CD4-positive, CD25-positive, alpha-beta regulatory T cell (primary cell): ENCODE results near the gene MAD2L1BP. TPM values are rescaled to one million over a fixed set of nuclear protein-coding genes. Genes with fewer than 3 reads are reported as not detected.

Experiments used
- ATAC-seq, 2 donors: fragments of 150-1000 bp; cut with Tn5 transposase; one replicate each; pipeline ENCODE4 v1.10.0; 2021; ENCODE audit warnings: low read depth in 2 of 2, moderate number of reproducible peaks in 2 of 2, moderate library complexity in 1 of 2
- DNase-seq, 3 donors: peaks; one replicate each; pipeline versions ENCODE4 v3.0.0 to v3.0.0-alpha.2; 2012 to 2022; ENCODE audit warnings: mixed read lengths in 1 of 3
- H3K27ac ChIP-seq: one replicate; pipeline ENCODE4 v1.7.0; 2013; ENCODE audit warnings: mild to moderate bottlenecking, low read length; ENCODE audit not compliant: insufficient read depth, poor library complexity, severe bottlenecking
- H3K27me3 ChIP-seq: one replicate; pipeline ENCODE4 v1.7.0; 2013; ENCODE audit warnings: low read length; ENCODE audit not compliant: control insufficient read depth, insufficient read depth
- H3K36me3 ChIP-seq: one replicate; pipeline ENCODE4 v1.7.0; 2013; ENCODE audit warnings: mild to moderate bottlenecking, low read length, moderate library complexity; ENCODE audit not compliant: control insufficient read depth, insufficient read depth
- H3K4me1 ChIP-seq: 2 replicates; pipeline ENCODE4 v1.7.0; 2013; ENCODE audit warnings: mild to moderate bottlenecking, low read length; ENCODE audit not compliant: insufficient read depth, control insufficient read depth, poor library complexity, severe bottlenecking
- H3K4me3 ChIP-seq: one replicate; pipeline ENCODE4 v1.7.0; 2013; ENCODE audit warnings: low read depth, mild to moderate bottlenecking, low read length, moderate library complexity
- H3K9me3 ChIP-seq, 2 experiments: 1 replicate in 1 of 2; 2 replicates in 1 of 2; pipeline ENCODE4 v1.7.0; 2013; ENCODE audit warnings: low read length in 2 of 2, mild to moderate bottlenecking in 1 of 2, moderate library complexity in 1 of 2; ENCODE audit not compliant: control insufficient read depth in 2 of 2
- H3K27ac Mint-ChIP-seq, 3 donors: one replicate each; pipeline ENCODE4 v1.8.0; 2020 to 2022; ENCODE audit warnings: mild to moderate bottlenecking in 3 of 3, mixed read lengths in 3 of 3, moderate library complexity in 2 of 3
- H3K27me3 Mint-ChIP-seq: one replicate; pipeline ENCODE4 v1.8.0; 2022; ENCODE audit warnings: mild to moderate bottlenecking, mixed read lengths
- H3K36me3 Mint-ChIP-seq: one replicate; pipeline ENCODE4 v1.8.0; 2020; ENCODE audit warnings: mixed read lengths
- H3K4me1 Mint-ChIP-seq, 4 donors: one replicate each; pipeline ENCODE4 v1.8.0; 2020 to 2022; ENCODE audit warnings: mixed read lengths in 4 of 4, mild to moderate bottlenecking in 1 of 4
- H3K4me3 Mint-ChIP-seq, 4 donors: one replicate each; pipeline ENCODE4 v1.8.0; 2020 to 2022; ENCODE audit warnings: mild to moderate bottlenecking in 4 of 4, mixed read lengths in 4 of 4, moderate library complexity in 3 of 4
- H3K9me3 Mint-ChIP-seq, 7 donors: one replicate each; pipeline ENCODE4 v1.8.0; 2020 to 2022; ENCODE audit warnings: mixed read lengths in 7 of 7, mild to moderate bottlenecking in 3 of 7, moderate library complexity in 2 of 7
- polyA plus RNA-seq, 4 donors: library from polyadenylated mRNA; unstranded; fragments of 300-500 nt; fragmentation: Illumina TruSeq; gene quantifications; one replicate each; pipeline ENCODE4 v1.2.3, GENCODE V29; 2021
- total RNA-seq: library from RNA; stranded (reverse); gene quantifications from one replicate; pipeline ENCODE4 v1.2.3, GENCODE V29; 2022

Gene MAD2L1BP
- total and polyA plus RNA-seq, 5 donors from 2014 or later: 24.8 to 38.6 (median 29.7) TPM

- ATAC-seq (peak in 1 of 2 donors; percentile 22), DNase-seq (peak; percentile 36 to 74 (median 49))
- Histone ChIP-seq H3K4me3 (no peak overlapping the region), H3K36me3 (peaks cover 58% of the 10 kb centered on the region), H3K4me1 (no peaks in the 10 kb centered on the region), H3K27me3 (no peaks in the 10 kb centered on the region), H3K27ac (no peak overlapping the region), H3K9me3 (no peaks in the 10 kb centered on the region)
- H3K4me3 Mint-ChIP-seq: no peak overlapping the region
- peaks cover 28% of the 10 kb centered on the region for H3K36me3 Mint-ChIP-seq
- H3K27me3 Mint-ChIP-seq: no peaks in the 10 kb centered on the region
- no peaks in the 10 kb centered on the region for H3K9me3 Mint-ChIP-seq
- H3K27ac Mint-ChIP-seq: peak overlapping the region in 2 of 3 donors; percentile 33 to 70
- peaks cover 2 to 12% (median 8%) of the 10 kb centered on the region in 4 donors for H3K4me1 Mint-ChIP-seq
Measured at GRCh38 chr6:43608310-43608763, 27.3 kb upstream of the MAD2L1BP start.

GRCh38 chr6:43608807-43609206, 26.8 kb upstream of the MAD2L1BP start:
- H3K27me3 Mint-ChIP-seq: no peaks in the 10 kb centered on the region
- no peak overlapping the region for H3K27ac ChIP-seq
- H3K4me3 ChIP-seq: no peak overlapping the region
- peaks cover 2 to 12% (median 8%) of the 10 kb centered on the region in 4 donors for H3K4me1 Mint-ChIP-seq
- no peak for ATAC-seq
- no peaks in the 10 kb centered on the region for H3K9me3 ChIP-seq
- H3K27me3 ChIP-seq: no peaks in the 10 kb centered on the region
- no peaks in the 10 kb centered on the region for H3K4me1 ChIP-seq
- peaks cover 58% of the 10 kb centered on the region for H3K36me3 ChIP-seq
- H3K9me3 Mint-ChIP-seq: no peaks in the 10 kb centered on the region
- H3K36me3 Mint-ChIP-seq: peaks cover 28% of the 10 kb centered on the region
- no peak for DNase-seq
- no peak overlapping the region for H3K4me3 Mint-ChIP-seq
- H3K27ac Mint-ChIP-seq: no peak overlapping the region

DNA sequence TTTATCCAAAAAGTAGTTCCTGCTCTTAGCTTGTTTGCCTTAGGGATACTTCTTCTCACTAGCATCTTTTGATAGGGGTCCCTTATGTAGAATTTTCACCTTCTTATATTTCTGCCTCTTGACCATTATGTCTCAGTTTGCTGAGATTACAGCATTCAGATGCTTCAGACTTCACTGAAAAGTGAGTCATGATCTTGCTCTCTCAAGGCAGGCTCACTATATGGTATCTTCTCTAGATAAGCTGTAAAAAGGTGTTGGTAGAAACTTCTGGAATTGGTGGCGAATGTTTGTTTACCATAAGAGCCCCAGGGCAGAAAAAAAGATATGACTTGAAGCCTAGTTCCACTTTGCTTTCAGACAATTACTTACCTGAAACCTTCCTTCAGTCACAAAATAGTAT, 26.2 kb upstream of the MAD2L1BP start:
- H3K27me3 Mint-ChIP-seq: no peaks in the 10 kb centered on the region
- DNase-seq (no peak), ATAC-seq (no peak)
- no peak overlapping the region for H3K4me3 ChIP-seq
- H3K36me3 ChIP-seq: peaks cover 58% of the 10 kb centered on the region
- peaks cover 28% of the 10 kb centered on the region for H3K36me3 Mint-ChIP-seq
- no peaks in the 10 kb centered on the region for H3K9me3 ChIP-seq
- H3K4me1 Mint-ChIP-seq: peaks cover 2 to 12% (median 8%) of the 10 kb centered on the region in 4 donors
- no peaks in the 10 kb centered on the region for H3K27me3 ChIP-seq
- no peaks in the 10 kb centered on the region for H3K9me3 Mint-ChIP-seq
- no peak overlapping the region for H3K4me3 Mint-ChIP-seq
- H3K27ac ChIP-seq: no peak overlapping the region
- no peaks in the 10 kb centered on the region for H3K4me1 ChIP-seq
- no peak overlapping the region for H3K27ac Mint-ChIP-seq

- no peak for ATAC-seq
- H3K4me3 Mint-ChIP-seq: no peak overlapping the region
- H3K4me1 Mint-ChIP-seq: peaks cover 2 to 12% (median 6%) of the 10 kb centered on the region in 4 donors
- Histone ChIP-seq H3K27ac (no peak overlapping the region), H3K27me3 (no peaks in the 10 kb centered on the region), H3K9me3 (no peaks in the 10 kb centered on the region), H3K4me3 (no peak overlapping the region), H3K4me1 (no peaks in the 10 kb centered on the region), H3K36me3 (peaks cover 54% of the 10 kb centered on the region)
- H3K9me3 Mint-ChIP-seq: no peaks in the 10 kb centered on the region
- H3K27me3 Mint-ChIP-seq: no peaks in the 10 kb centered on the region
- DNase-seq: no peak
- H3K27ac Mint-ChIP-seq: peak overlapping the region in 1 of 3 donors; percentile 32
- H3K36me3 Mint-ChIP-seq: peaks cover 23% of the 10 kb centered on the region
Measured at GRCh38 chr6:43610431-43610830, 25.2 kb upstream of the MAD2L1BP start.

DNA sequence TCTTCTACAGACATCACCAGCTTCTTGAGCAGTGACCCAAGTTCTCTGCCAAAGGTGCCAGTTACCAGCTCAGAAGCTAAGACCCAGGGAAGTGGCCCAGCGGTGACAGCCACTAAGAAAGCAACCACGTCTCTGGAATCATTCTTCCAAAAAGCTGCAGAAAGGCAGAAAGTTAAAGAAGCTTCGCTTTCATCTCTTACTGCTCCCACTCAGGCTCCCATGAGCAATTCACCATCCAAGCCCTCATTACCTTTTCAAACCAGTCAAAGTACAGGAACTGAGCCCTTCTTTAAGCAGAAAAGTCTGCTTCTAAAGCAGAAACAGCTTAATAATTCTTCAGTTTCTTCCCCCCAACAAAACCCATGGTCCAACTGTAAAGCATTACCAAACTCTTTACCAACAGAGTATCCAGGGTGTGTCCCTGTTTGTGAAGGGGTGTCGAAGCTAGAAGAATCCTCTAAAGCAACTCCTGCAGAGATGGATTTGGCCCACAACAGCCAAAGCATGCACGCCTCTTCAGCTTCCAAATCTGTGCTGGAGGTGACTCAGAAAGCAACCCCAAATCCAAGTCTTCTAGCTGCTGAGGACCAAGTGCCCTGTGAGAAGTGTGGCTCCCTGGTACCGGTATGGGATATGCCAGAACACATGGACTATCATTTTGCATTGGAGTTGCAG, 21.8 kb upstream of the MAD2L1BP start:
- H3K36me3 ChIP-seq: peaks cover 40% of the 10 kb centered on the region
- H3K4me1 ChIP-seq: no peaks in the 10 kb centered on the region
- Mint-ChIP-seq H3K9me3 (no peaks in the 10 kb centered on the region), H3K4me1 (peaks cover 0 to 4% (median 1%) of the 10 kb centered on the region in 4 donors), H3K27ac (peak overlapping the region in 1 of 3 donors; percentile 47), H3K36me3 (peaks cover 22% of the 10 kb centered on the region), H3K4me3 (no peak overlapping the region), H3K27me3 (no peaks in the 10 kb centered on the region)
- H3K27me3 ChIP-seq: no peaks in the 10 kb centered on the region
- no peaks in the 10 kb centered on the region for H3K9me3 ChIP-seq
- ATAC-seq (no peak), DNase-seq (no peak)
- H3K4me3 ChIP-seq: no peak overlapping the region
- H3K27ac ChIP-seq: no peak overlapping the region

- Histone ChIP-seq H3K4me1 (no peaks in the 10 kb centered on the region), H3K27me3 (no peaks in the 10 kb centered on the region), H3K27ac (no peak overlapping the region), H3K36me3 (peaks cover 40% of the 10 kb centered on the region), H3K9me3 (no peaks in the 10 kb centered on the region), H3K4me3 (no peak overlapping the region)
- Mint-ChIP-seq H3K4me3 (no peak overlapping the region), H3K27me3 (no peaks in the 10 kb centered on the region), H3K36me3 (peaks cover 22% of the 10 kb centered on the region), H3K9me3 (no peaks in the 10 kb centered on the region), H3K27ac (peak overlapping the region in 1 of 3 donors; percentile 47), H3K4me1 (peaks cover 0 to under 1% (median under 1%) of the 10 kb centered on the region in 4 donors)
- DNase-seq (no peak), ATAC-seq (no peak)
Measured at GRCh38 chr6:43614396-43614730, 21.3 kb upstream of the MAD2L1BP start.

DNA sequence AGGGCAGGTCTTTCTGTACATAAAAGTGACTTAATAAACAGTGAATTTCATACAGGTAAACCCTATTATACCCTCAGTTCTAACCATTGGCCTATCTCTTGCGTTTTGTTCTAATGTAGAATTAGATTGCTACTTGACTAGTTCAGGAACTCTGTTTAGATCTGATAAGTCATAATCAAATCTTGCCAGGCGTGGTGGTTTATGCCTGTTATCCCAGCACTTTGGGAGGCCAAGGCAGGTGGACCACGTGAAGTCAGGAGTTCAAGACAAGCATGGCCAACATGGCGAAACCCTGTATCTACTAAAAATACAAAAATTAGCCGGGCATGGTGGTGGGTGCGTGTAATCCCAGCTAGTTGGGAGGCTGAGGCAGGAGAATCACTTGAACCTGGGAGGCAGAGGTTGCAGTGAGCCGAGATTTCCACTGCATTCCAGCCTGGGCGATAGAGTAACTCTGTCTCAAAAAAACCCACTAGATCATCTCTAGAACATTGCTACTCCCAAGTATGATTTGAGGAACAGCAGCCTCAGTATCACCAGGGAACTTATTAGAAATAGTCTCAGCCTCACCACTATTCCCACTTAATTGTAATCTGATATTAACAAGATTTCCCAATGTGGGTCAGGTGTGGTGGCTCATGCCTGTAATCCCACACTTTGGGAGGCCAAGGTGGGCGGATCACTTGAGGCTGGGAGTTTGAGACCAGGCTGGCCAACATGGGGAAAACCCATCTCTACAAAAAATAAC, 18.7 kb upstream of the MAD2L1BP start:
- no peak for ATAC-seq
- Mint-ChIP-seq H3K27ac (no peak overlapping the region), H3K4me1 (peaks cover 0 to 13% (median 6%) of the 10 kb centered on the region in 4 donors), H3K27me3 (no peaks in the 10 kb centered on the region), H3K36me3 (peaks cover 25% of the 10 kb centered on the region), H3K9me3 (no peaks in the 10 kb centered on the region), H3K4me3 (no peak overlapping the region)
- Histone ChIP-seq H3K27ac (no peak overlapping the region), H3K4me1 (no peaks in the 10 kb centered on the region), H3K27me3 (no peaks in the 10 kb centered on the region), H3K4me3 (no peak overlapping the region), H3K36me3 (peaks cover 39% of the 10 kb centered on the region), H3K9me3 (no peaks in the 10 kb centered on the region)
- no peak for DNase-seq
